ENCODE data around the gene ARMC12.
"Not testable (repeated sequence)": the region's sequence is repeated elsewhere in the genome, so short reads cannot be mapped to it uniquely, and the experiment has no call there.

ARMC12 gene

GRCh38 chr6:35733633-35734032 is 3.2 kb upstream of the ARMC12 start:
- DNase-seq (ENCODE audit: low read depth in 4 of 4, low spot score in 1 of 4), result no peak

GRCh38 chr6:35734319-35734718 is 2.5 kb upstream of the ARMC12 start:
- DNase-seq (ENCODE audit: low read depth in 4 of 4, low spot score in 1 of 4), result not testable (repeated sequence)

- no peak for DNase-seq (ENCODE audit: low read depth in 4 of 4, low spot score in 1 of 4)
Observed at GRCh38 chr6:35735452-35735851, 1.4 kb upstream of the ARMC12 start.

DNA sequence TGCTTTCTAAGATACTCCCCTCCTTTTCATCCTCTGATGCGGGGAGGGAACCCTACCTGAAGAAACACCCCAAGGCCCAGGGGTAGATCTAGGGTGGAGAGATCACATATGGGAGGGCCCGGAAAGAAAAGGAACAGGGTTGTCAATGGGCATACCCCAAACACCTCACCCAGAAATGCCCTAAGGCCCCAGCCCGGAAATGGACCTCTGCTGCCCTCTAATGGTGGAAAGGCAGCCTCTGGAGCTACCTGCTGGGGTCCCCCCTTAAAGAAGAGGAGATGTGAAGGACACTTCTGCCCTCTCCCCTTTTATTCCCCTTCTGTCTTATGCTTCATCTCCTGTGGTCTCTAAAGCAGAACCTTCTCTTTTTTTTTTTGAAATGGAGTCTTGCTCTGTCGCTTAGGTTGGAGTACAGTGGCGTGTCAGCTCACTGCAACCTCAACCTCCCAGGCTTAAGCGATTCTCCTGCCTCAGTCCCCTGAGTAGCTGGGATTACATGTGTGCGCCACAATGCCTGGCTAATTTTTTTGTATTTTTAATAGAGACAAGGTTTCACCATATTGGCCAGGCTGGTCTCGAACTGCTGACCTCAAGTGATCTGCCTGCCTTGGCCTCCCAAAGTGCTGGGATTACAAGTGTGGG is 458 bp upstream of the ARMC12 start:
- DNase-seq (ENCODE audit: low read depth in 4 of 4, low spot score in 1 of 4), result peak; percentile 69 to 80 (median 74)

DNA sequence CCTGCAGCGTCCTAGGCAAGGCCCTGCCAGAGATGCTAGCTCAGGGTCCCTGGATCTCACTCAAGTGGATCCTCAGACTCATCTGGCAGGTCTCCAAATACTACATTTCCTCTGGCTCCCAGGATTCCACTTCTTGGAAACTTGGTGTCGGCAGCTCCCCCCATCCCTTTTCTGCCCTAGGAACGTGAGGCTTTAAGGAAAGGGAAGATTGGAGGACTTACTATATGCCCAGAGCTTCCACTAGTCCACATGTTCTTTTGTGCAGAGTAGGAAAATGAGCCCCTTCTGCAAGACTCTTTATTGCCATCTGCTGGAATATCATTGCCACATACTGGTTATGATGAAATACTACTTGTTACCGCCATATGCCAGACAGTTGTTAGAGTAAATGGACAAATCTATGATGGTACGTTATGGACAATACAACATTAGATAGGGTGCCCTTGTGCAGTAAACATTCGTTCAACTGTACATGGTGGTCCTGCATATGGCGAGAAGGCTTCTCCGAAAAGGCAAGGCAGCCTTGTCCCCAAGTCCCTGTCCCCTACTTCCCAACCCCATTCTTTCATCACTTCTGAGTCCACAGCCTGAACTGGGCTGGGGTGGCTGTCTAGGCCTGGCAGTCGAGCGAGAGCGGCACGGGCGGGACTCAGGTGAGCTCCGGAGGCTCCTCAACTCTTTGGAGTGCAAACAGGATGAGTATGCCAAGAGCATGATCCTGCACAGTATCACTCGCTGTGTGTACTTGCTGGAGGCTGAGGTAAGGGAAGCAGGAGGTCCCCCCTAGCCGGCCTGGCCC is 780 bp downstream of the ARMC12 start:
- no peak for DNase-seq (ENCODE audit: low read depth in 4 of 4, low spot score in 1 of 4)

DNA sequence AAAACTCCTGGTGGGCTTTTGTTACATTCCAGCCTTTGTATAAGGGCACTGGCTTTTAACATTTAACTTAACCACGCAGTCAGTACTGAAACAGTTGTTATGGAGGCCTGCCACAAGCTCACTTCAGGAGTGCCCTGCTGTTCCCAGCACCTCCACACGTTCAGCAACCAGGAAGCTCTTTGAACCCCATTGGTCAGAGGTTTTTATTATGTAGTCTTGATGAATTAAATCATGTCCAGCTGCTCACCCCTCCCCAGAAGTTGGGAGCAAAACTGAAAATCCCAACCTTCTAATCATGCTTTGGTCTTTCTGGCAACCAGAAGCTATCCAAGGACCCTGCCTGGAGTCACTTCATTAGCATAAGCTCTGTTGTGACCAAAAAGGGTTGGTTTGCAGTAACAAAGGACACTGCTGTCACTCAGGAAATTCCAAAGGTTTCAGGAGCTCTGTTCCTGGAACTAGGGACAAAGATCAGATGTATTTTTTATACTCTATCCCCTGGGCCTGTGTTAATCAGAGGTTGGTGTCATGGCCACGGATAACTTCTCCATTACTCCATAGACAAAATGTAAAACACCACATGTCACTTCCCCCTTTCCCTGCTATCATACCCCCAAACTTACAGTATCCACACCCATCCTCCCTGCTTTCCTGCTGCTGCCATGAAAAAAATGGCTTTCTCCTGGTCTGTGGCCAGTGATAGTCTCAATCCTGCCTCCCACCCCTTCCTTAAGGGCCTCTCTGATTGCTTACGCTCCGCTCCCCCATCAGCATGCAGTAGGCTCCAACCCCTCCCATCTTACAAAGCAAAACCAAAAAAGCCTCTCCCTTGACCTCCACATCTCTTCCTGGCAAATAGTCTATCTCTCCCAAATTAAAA is 3.1 kb downstream of the ARMC12 start:
- no peak for DNase-seq (ENCODE audit: low read depth in 4 of 4, low spot score in 1 of 4)

- no peak for DNase-seq (ENCODE audit: low read depth in 4 of 4, low spot score in 1 of 4)
Observed at GRCh38 chr6:35742842-35743241, 6.0 kb downstream of the ARMC12 start.

GRCh38 chr6:35745509-35745908 is 8.7 kb downstream of the ARMC12 start:
- DNase-seq (ENCODE audit: low read depth in 4 of 4, low spot score in 1 of 4), result no peak

- DNase-seq (ENCODE audit: low read depth in 4 of 4, low spot score in 1 of 4), result no peak
Observed at GRCh38 chr6:35746516-35746915, 9.7 kb downstream of the ARMC12 start.

- no peak for DNase-seq (ENCODE audit: low read depth in 4 of 4, low spot score in 1 of 4)
Observed at GRCh38 chr6:35747877-35748276, 11.0 kb downstream of the ARMC12 start.

DNA sequence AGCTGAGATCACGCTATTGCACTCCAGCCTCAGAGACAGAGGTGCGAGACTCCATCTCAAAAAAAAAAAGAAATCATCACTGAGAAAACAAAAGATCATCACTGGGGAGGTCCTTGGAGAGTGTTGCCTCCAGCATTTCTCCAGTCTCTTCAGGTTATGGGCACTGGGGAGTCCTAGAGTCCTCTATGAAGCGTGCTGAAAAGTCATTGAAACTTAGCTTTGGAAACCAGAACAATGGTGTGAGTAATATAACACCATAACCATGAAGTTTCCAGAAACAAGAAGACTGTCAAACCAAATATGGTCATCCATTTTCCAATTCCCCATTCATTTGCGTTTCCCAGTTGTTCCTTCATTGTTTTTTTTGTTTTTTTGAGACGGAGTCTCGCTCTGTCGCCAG is 13.7 kb downstream of the ARMC12 start:
- DNase-seq (ENCODE audit: low read depth in 4 of 4, low spot score in 1 of 4), result no peak

GRCh38 chr6:35751594-35751993 is 14.8 kb downstream of the ARMC12 start:
- no peak for DNase-seq (ENCODE audit: low read depth in 4 of 4, low spot score in 1 of 4)

DNA sequence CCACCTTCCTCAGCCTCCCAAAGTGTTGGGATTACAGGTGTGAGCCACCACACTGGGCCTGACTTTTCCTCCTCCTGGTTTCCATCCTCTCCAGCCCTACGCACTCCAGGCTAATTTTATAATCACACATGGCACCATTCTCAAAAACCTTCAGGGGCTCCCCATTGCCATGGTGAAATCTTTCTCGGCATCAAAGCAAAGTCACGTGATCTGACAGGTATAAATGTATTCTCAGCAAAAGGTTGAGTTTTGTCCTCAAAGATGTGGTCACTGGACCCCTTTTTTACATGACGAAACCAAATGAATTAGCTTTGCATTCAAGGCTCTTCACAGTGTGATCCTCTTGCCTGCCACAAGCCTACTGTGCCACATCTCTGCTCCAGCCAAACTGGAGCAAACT is 15.5 kb downstream of the ARMC12 start:
- DNase-seq (ENCODE audit: low read depth in 4 of 4, low spot score in 1 of 4), result no peak

DNA sequence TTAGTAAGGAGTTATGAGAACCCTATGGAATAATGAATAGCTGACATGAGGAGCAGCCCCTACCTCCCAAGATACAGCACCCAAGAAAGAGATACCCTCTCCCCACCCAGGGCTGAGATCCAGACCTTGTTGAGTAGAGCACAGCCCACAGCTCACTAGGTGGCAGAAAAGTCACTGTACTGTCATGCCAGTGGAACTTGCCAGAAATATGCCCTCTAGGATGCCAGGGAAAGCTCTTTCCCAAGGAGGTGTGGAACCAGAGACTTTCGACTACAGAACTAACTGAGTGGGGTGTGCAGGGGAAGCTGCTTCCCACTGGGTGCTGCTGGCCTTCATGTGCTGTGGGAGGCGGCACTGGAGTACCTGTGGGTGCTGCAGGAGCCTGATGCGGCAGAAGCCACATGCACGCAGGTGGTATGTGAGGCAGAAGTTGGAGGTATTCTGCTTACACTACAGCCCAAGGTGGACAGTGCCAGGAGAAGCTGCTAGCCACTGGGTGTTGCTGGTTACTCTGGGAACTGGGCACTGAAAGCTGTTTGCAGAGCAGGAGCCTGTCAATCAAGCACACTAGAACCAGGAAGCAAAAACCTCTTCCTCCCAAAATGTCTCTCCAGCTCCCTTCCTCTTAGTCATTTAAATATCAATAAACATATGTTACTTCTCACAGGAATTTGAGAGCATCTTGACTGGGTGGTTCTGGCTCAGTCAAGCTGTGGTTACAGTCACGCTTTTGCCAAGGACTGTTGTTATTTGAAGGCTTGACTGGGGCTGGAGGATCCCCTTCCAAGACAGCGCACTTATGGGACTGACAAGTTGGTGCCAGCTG is 17.8 kb downstream of the ARMC12 start:
- no peak for DNase-seq (ENCODE audit: low read depth in 4 of 4, low spot score in 1 of 4)

DNA sequence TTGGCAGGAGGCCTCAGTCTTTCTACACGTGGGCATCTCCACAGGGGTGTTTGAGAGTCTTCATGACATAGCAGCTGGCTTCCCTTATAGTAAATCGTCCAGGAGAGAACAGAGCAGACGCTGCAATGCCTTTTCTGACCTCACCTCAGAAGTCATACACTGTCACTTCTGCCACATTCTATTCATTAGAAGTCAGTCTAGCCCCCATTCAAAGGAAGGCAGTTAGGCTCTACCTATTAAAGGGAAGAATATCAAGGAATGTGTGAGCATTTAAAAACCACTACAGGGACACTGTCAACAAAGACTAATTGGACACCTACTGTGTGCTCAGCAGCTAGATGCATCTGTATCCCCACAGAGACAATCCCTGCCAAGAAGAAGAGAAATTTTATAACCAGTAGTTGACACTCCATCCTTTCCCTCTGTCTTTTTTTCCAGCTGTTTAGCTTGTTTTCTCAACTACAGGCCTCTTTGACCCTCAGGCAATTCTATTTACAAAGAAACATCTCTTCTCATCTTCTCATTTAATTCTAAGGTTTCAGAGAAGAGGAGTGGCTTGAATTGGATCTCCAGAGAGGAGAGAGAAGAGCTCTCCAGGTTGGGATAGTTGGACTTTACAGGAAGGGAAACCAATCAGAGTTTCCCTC is 18.6 kb downstream of the ARMC12 start:
- DNase-seq (ENCODE audit: low read depth in 4 of 4, low spot score in 1 of 4), result no peak

- no peak for DNase-seq (ENCODE audit: low read depth in 4 of 4, low spot score in 1 of 4)
Observed at GRCh38 chr6:35757456-35758123, 20.8 kb downstream of the ARMC12 start.

DNA sequence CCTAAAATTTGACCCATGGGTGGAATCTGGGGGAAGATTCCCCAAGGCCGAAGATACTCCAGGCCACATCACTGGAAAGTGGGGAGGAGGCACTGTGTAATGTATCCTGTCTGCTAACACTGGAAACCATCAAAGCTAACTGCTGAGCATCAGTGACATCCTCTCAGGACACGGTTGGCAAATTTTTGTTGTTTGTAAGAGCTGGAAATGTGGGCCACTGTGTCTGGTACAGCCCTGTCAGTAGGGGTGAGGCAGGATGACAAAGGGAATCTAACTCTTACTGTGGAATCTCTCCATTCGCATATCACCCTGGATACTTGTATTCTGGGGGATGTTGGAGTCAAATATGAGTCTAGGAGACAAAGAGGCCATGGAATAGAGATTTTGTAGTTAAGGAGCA is 22.6 kb downstream of the ARMC12 start:
- no peak for DNase-seq (ENCODE audit: low read depth in 4 of 4, low spot score in 1 of 4)

GRCh38 chr6:35765739-35766138 is 28.9 kb downstream of the ARMC12 start:
- DNase-seq (ENCODE audit: low read depth in 4 of 4, low spot score in 1 of 4), result no peak

DNA sequence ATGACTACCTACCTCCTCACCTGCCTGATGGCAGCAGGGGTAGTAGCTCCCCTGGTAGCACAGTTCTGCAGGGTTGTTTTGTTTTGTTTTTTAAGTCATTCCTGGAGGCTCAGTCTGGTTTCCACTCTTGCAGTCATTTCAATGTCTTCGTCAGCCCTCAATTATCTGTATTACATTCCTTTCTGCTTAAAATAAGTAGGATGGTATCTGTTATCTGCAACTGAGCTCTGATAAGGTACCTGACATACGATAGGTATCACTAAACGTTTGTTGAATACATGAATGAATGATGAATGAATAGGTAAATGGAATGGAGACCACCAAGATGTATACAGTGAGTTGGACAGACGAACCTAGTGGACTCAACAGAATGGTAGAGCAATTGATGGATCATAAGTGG is 32.4 kb downstream of the ARMC12 start:
- DNase-seq (ENCODE audit: low read depth in 4 of 4, low spot score in 1 of 4), result no peak

GRCh38 chr6:35771343-35771627 is 34.5 kb downstream of the ARMC12 start:
- DNase-seq (ENCODE audit: low read depth in 4 of 4, low spot score in 1 of 4), result no peak
